IMR-90 (cell line): Measurements from ENCODE around the gene TMPRSS3.

Source experiments
- BHLHE40 ChIP-seq: fragments of 150-350 bp; IDR thresholded peaks from 2 replicates; pipeline ENCODE4 v1.6.1; 2016; ENCODE audit warnings: mild to moderate bottlenecking, low read depth, low read length
- CEBPB ChIP-seq: IDR thresholded peaks from 2 replicates; pipeline ENCODE4 v1.6.1; 2012; ENCODE audit warnings: low read depth, low read length, improper control_type of control experiment
- CHD1 ChIP-seq: IDR thresholded peaks from 2 replicates; pipeline ENCODE4 v1.6.1; 2012; ENCODE audit warnings: low read depth, low read length, improper control_type of control experiment
- CTCF ChIP-seq: conservative IDR thresholded peaks from 2 replicates; pipeline ENCODE4 v1.5.1; 2012; ENCODE audit warnings: mild to moderate bottlenecking, low read depth, low read length, improper control_type of control experiment
- FOS ChIP-seq: fragments of 150-350 bp; IDR thresholded peaks from 2 replicates; pipeline ENCODE4 v1.6.1; 2016; ENCODE audit warnings: low read depth, low read length
- MXI1 ChIP-seq: IDR thresholded peaks from 2 replicates; pipeline ENCODE4 v1.6.1; 2012; ENCODE audit warnings: low read depth, mild to moderate bottlenecking, low read length, moderate library complexity, borderline replicate concordance
- NFE2L2 ChIP-seq: fragments of 150-350 bp; IDR thresholded peaks from 2 replicates; pipeline ENCODE4 v1.6.1; 2016; ENCODE audit warnings: low read depth, mild to moderate bottlenecking, low read length
- POLR2A ChIP-seq: IDR thresholded peaks from 2 replicates; pipeline ENCODE4 v1.6.1; 2012; ENCODE audit warnings: mild to moderate bottlenecking, low read depth, low read length
- RAD21 ChIP-seq: IDR thresholded peaks from 2 replicates; pipeline ENCODE4 v1.6.1; 2012; ENCODE audit warnings: low read length, improper control_type of control experiment
- RCOR1 ChIP-seq: IDR thresholded peaks from 2 replicates; pipeline ENCODE4 v1.6.1; 2012; ENCODE audit warnings: mild to moderate bottlenecking, low read length, improper control_type of control experiment; ENCODE audit not compliant: insufficient replicate concordance
- RFX5 ChIP-seq: IDR thresholded peaks from 2 replicates; pipeline ENCODE4 v1.8.0; 2012; ENCODE audit warnings: low read depth, mild to moderate bottlenecking, low read length, moderate library complexity
- SMC3 ChIP-seq: fragments of 150-350 bp; IDR thresholded peaks from 2 replicates; pipeline ENCODE4 v1.6.1; 2016; ENCODE audit warnings: low read depth, mild to moderate bottlenecking, antibody characterized with exemption, low read length, moderate library complexity
- USF2 ChIP-seq: fragments of 150-350 bp; IDR thresholded peaks from 2 replicates; pipeline ENCODE4 v1.6.1; 2017; ENCODE audit warnings: mild to moderate bottlenecking, antibody characterized with exemption, low read length, low read depth

GRCh38 chr21:42429021-42429420 lies 33.2 kb upstream of the TMPRSS3 start:
- TF ChIP-seq CTCF, result no peak
- TF ChIP-seq FOS, result no peak
- TF ChIP-seq POLR2A, result no peak
- no peak for TF ChIP-seq SMC3
- no peak for TF ChIP-seq CEBPB
- TF ChIP-seq CHD1, result no peak
- TF ChIP-seq NFE2L2, result no peak
- TF ChIP-seq MXI1, result no peak
- no peak for TF ChIP-seq RFX5
- TF ChIP-seq RAD21, result no peak
- no peak for TF ChIP-seq RCOR1
- no peak for TF ChIP-seq BHLHE40
- no peak for TF ChIP-seq USF2
